Measurements from ENCODE around the gene ZACN. TPM values are rescaled to one million over a fixed set of nuclear protein-coding genes. Genes with fewer than 3 reads are reported as not detected.

Gene ZACN
- total RNA-seq, 1 experiment from 2014 or later, result 0.34 TPM

DNA sequence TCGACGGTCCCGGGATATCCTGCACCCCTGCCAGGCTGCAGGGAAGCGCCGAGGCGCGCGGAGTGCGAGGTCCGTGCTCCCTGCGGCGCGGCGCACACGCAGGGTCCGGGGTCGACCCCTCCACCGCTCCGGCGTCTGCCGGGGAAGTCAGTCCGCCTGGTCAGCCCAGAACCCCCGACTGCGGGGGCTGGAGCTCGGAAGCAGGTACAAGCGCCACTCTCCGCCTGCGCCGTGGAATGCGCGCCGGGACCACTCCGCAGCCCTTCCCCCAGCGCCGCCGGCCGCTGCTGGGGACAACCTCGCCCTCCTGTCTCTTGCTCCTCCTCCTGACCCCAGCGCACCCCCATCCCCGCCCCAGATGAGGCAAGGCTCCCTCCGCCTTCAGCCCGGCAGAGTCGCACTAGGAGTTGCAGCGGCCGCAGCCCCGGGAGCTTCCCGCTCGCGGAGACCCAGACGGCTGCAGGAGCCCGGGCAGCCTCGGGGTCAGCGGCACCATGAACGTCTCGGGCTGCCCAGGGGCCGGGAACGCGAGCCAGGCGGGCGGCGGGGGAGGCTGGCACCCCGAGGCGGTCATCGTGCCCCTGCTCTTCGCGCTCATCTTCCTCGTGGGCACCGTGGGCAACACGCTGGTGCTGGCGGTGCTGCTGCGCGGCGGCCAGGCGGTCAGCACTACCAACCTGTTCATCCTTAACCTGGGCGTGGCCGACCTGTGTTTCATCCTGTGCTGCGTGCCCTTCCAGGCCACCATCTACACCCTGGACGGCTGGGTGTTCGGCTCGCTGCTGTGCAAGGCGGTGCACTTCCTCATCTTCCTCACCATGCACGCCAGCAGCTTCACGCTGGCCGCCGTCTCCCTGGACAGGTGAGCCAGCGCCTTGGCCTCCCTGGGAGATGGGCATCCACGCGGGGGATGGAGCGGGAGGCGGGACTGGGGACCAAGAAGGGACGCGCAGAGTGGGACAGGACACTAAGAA, 4.3 kb upstream of the ZACN start, which contains the start of gene GALR2:
Gene GALR2, plus strand, starts transcription at position 392 of the 974 bp plus-strand sequence. Its CDS starts 103 bp downstream, at position 495.
- Histone ChIP-seq H3K9me3 (no peaks in the 10 kb centered on the region), H3K4me3 (ENCODE audit: low read depth, low read length) (no peak within 1 kb of the TSS), H3K36me3 (ENCODE audit: control insufficient read depth, insufficient read depth, low read length) (no peaks in the 10 kb centered on the region), H3K27me3 (replicated peaks; ENCODE audit: control insufficient read depth, insufficient read depth, low read length) (no peaks in the 10 kb centered on the region; the same call in none of the 2 replicates), H3K4me1 (0 out of 2 replicates have a peak, but pooled peaks cover 5% of the 10 kb centered on the region)
- Mint-ChIP-seq H3K4me3 (ENCODE audit: unreplicated experiment) (peak within 1 kb of the TSS; percentile 78), H3K4me1 (ENCODE audit: low read depth, unreplicated experiment) (peaks cover 9% of the 10 kb centered on the region), H3K27ac (ENCODE audit: unreplicated experiment) (peak within 1 kb of the TSS; percentile 73), H3K36me3 (ENCODE audit: insufficient read depth, unreplicated experiment) (peaks cover 58% of the 10 kb centered on the region), H3K9me3 (ENCODE audit: unreplicated experiment) (no peaks in the 10 kb centered on the region), H3K27me3 (ENCODE audit: insufficient read depth, unreplicated experiment) (peaks cover 21% of the 10 kb centered on the region)
- POLR2A ChIA-PET, result interaction anchor here (0.6 kb wide), 1 partner anchor 250 kb away, joined by 3 read pairs; no protein-coding TSS in a partner anchor
- no peak for DNase-seq
- TF ChIP-seq, protein P1, sequence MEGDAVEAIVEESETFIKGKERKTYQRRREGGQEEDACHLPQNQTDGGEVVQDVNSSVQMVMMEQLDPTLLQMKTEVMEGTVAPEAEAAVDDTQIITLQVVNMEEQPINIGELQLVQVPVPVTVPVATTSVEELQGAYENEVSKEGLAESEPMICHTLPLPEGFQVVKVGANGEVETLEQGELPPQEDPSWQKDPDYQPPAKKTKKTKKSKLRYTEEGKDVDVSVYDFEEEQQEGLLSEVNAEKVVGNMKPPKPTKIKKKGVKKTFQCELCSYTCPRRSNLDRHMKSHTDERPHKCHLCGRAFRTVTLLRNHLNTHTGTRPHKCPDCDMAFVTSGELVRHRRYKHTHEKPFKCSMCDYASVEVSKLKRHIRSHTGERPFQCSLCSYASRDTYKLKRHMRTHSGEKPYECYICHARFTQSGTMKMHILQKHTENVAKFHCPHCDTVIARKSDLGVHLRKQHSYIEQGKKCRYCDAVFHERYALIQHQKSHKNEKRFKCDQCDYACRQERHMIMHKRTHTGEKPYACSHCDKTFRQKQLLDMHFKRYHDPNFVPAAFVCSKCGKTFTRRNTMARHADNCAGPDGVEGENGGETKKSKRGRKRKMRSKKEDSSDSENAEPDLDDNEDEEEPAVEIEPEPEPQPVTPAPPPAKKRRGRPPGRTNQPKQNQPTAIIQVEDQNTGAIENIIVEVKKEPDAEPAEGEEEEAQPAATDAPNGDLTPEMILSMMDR (IDR thresholded peaks at IDR 0.05; ENCODE audit: insufficient read depth in 1 of 2, low read depth in 1 of 2, low read length in 1 of 2, severe bottlenecking in 1 of 2, unreplicated experiment in 1 of 2), result no peak
- BruUV-seq (replicated peaks), result no TSS peak
- intact Hi-C loops (cut with micrococcal nuclease; ENCODE audit: unreplicated experiment), result loop anchor here (2.0 kb wide), 1 partner anchor 72 kb away; no protein-coding TSS in a partner anchor
- CTCF ChIA-PET, result interaction anchor here (0.6 to 1.0 kb wide), 3 partner anchors 60 to 262 kb away, joined by 3 read pairs; no protein-coding TSS in a partner anchor

DNA sequence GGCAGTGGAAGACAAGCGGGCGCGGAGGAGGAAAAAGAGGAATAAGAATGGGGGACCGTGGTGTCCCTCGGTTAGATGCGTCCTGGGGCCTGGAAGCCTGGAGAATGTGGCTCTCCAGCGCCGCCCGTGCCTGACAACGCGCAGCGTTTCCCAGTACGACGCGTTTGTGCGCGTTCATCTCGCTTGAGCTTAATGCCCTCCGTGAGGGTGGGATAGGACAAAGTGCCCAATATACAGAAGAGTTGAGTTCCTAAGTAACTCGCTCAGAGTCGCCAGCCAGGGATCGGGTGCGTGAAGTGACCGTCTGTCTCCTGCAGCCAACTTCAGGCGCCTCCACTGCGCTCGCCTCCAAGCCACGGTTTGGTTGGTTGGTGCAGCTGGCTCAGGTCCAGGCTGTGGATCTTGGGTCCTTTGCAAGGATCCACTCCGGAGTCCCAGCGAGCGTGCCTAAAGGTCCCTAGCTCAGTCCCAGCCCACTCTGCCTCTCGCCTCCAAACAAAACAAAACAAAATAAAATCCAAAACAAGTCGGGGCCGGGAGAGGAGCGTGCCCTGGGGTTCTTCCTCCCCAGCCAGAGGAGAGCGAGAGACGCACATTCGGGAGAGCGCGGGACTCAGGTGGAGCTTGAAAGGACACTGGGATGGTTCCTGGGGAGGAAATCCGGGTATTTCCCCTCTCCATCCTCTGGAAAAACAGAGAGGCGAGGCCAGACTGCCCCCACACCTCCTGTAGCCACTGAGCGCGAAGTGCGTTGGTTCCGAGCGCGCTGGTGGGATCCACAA, 3.4 kb upstream of the ZACN start:
- Histone ChIP-seq H3K4me1 (0 out of 2 replicates have a peak, but pooled peaks cover 5% of the 10 kb centered on the region), H3K27me3 (replicated peaks; ENCODE audit: control insufficient read depth, insufficient read depth, low read length) (no peaks in the 10 kb centered on the region; the same call in none of the 2 replicates), H3K36me3 (ENCODE audit: control insufficient read depth, insufficient read depth, low read length) (no peaks in the 10 kb centered on the region), H3K4me3 (ENCODE audit: low read depth, low read length) (no peak overlapping the region), H3K9me3 (no peaks in the 10 kb centered on the region)
- CTCF ChIA-PET, result interaction anchor here (0.6 to 0.9 kb wide), 2 partner anchors 61 to 106 kb away, joined by 3 read pairs; no protein-coding TSS in a partner anchor
- peak overlapping the region; percentile 73 for H3K27ac Mint-ChIP-seq (ENCODE audit: unreplicated experiment)
- intact Hi-C loops (cut with micrococcal nuclease; ENCODE audit: unreplicated experiment), result loop anchor here (2.0 kb wide), 1 partner anchor 71 kb away; no protein-coding TSS in a partner anchor
- POLR2A ChIA-PET, result interaction anchor here (0.6 kb wide), 1 partner anchor 249 kb away, joined by 3 read pairs; no protein-coding TSS in a partner anchor
- peaks cover 21% of the 10 kb centered on the region for H3K27me3 Mint-ChIP-seq (ENCODE audit: insufficient read depth, unreplicated experiment)
- peak overlapping the region; percentile 78 for H3K4me3 Mint-ChIP-seq (ENCODE audit: unreplicated experiment)
- H3K4me1 Mint-ChIP-seq (ENCODE audit: low read depth, unreplicated experiment), result peaks cover 9% of the 10 kb centered on the region
- no peaks in the 10 kb centered on the region for H3K9me3 Mint-ChIP-seq (ENCODE audit: unreplicated experiment)
- peaks cover 58% of the 10 kb centered on the region for H3K36me3 Mint-ChIP-seq (ENCODE audit: insufficient read depth, unreplicated experiment)
- peak in 1 of 2 experiments; percentile 42 for DNase-seq
- BruUV-seq (replicated peaks), result no TSS peak
- TF ChIP-seq, protein P1 (IDR thresholded peaks at IDR 0.05; ENCODE audit: insufficient read depth in 1 of 2, low read depth in 1 of 2, low read length in 1 of 2, severe bottlenecking in 1 of 2, unreplicated experiment in 1 of 2), result peak in 1 of 2 experiments; percentile 33

All from Caco-2 (cell line).